PC-3 (cell line): ENCODE results near the gene TMPRSS13.

Experiments
- EZH2 ChIP-seq: fragments of 300-600 bp; sonication (generic); IDR thresholded peaks from one replicate; pipeline ENCODE4 v1.6.1; 2017; ENCODE audit warnings: antibody characterized with exemption, mild to moderate bottlenecking, low read length; ENCODE audit not compliant: unreplicated experiment
- EZH2phosphoT487 ChIP-seq: fragments of 300-600 bp; sonication (generic); IDR thresholded peaks from 2 replicates; pipeline ENCODE4 v1.6.1; 2018; ENCODE audit warnings: mild to moderate bottlenecking, antibody characterized with exemption, low read length, borderline replicate concordance
- TF ChIP-seq, protein P1 (sequence below): fragments of 300-600 bp; sonication (generic); conservative IDR thresholded peaks from 2 replicates; pipeline ENCODE4 v1.5.1; 2017; ENCODE audit warnings: antibody characterized with exemption, low read depth, mild to moderate bottlenecking, low read length

DNA sequence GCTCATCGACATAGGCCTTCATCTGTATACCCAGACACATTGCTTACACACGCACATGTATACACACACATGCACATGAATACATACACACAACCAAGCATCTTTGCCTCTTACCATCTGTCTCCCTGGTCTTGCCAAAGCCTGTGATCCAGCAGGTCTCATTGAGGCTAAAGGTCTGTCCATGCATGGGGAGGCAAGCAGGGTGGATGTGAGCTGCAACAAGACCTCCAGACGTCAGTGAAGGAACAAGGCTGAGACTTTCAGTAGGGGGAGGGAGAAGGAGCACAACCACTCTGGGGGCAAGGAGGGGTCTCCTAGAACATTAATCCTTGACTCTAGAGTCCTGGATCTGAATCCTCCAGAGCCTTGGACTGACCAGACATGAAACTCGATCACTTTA lies 23.7 kb downstream of the TMPRSS13 start:
- TF ChIP-seq, protein P1, sequence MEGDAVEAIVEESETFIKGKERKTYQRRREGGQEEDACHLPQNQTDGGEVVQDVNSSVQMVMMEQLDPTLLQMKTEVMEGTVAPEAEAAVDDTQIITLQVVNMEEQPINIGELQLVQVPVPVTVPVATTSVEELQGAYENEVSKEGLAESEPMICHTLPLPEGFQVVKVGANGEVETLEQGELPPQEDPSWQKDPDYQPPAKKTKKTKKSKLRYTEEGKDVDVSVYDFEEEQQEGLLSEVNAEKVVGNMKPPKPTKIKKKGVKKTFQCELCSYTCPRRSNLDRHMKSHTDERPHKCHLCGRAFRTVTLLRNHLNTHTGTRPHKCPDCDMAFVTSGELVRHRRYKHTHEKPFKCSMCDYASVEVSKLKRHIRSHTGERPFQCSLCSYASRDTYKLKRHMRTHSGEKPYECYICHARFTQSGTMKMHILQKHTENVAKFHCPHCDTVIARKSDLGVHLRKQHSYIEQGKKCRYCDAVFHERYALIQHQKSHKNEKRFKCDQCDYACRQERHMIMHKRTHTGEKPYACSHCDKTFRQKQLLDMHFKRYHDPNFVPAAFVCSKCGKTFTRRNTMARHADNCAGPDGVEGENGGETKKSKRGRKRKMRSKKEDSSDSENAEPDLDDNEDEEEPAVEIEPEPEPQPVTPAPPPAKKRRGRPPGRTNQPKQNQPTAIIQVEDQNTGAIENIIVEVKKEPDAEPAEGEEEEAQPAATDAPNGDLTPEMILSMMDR = no peak
- TF ChIP-seq EZH2 = no peak
- TF ChIP-seq EZH2phosphoT487 = no peak
